Fibroblast of skin of right biceps (primary cell): ENCODE data around the gene TEPSIN.

Source experiments
- DNase-seq: peaks from one replicate; pipeline ENCODE4 v3.0.0-alpha.2; 2013

Gene TEPSIN

DNA sequence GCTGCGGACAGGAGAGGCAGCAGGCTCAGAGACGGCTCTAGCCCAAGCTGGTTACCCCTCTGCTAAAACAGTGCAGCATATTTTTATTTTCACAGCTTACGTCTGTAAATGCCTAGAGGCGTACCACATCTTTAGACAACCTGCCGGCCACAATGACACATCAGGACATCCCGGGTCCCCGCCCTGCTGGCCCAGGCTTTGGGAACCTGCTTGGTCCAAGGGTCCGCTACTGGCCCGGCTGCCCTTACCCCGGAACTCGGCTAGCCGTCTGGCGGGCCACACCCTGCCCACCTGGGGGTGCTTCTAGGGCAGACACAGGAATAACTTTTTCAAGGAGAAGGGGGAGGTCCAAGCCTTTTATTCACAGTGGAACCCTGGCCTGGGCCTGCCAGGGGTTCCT lies 20.4 kb downstream of the TEPSIN start:
- DNase-seq, result no peak

DNA sequence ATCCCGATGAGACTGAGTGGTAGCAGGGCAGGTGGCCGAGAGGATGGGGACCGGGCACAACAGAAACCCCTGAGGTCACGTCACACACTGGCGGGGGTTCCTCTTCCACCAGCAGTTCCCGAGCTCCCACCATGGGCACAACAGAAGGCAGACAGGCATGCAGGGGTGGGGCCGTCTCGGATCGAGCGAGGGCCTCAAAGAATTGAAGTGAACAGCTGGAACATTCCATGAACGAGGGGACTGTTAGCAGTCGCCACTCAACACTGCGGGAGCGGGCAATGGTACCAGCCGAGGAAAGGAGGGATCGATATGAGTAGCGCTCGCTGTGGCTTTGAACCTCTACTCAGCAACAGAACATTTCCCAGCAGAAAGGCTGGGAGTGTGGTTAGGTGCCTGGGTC lies 21.4 kb downstream of the TEPSIN start:
- no peak for DNase-seq

DNA sequence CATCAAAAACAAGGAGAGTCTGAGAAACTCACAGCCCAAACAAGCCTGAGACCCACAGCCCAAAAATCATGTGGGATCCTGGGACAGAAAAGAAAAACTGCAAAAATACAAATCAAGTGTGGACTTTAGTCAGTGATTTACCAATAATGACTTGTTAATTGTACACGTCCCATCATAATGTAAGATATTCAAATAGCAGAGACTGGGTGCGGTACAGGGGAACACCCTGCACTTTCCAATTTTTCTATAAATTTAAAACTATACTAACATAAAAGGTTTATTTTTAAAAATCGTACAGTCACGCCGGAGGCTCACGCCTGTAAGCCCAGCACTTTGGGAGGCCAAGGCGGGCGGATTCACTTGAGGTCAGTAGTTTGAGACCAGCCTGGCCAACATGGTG lies 24.9 kb downstream of the TEPSIN start:
- DNase-seq, result no peak

DNA sequence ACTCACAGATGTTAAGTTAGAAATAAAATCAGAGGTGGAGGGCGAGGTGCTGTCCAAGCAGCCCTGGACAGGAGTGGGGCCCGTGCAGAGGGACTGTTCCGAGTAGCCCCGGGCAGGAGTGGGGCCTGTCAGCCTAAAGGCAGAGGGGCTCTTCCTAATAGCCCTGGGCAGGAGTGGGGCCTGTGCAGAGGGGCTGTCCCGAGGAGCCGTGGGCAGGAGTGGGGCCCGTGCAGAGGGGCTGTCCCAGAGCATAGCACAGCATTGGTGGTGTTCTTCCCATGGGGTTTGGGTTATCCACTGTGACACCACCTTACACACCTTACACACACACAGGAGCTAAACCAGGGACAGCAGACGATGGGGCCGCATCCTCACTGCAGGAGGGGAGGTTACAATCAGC lies 26.5 kb downstream of the TEPSIN start:
- DNase-seq, result no peak

DNA sequence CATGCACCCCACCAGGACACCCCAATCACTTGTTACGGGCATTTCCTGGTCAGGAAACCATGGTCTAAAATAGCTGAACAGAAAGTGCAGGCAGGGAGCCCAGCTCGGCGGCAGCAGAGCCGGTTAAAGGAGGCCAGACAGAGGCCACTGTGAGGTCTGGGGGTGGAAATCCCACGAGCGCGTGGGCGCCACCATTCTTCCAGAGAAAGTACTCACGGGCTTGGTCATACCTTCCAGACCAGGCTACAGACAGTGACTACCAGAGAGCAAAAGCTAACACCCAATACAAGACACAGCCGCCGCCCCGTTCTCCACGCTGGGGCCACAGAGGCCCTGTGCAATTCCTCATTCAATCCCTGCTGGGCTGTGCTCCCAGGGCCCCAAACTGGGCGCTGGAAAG lies 28.0 kb downstream of the TEPSIN start:
- DNase-seq, result no peak

DNA sequence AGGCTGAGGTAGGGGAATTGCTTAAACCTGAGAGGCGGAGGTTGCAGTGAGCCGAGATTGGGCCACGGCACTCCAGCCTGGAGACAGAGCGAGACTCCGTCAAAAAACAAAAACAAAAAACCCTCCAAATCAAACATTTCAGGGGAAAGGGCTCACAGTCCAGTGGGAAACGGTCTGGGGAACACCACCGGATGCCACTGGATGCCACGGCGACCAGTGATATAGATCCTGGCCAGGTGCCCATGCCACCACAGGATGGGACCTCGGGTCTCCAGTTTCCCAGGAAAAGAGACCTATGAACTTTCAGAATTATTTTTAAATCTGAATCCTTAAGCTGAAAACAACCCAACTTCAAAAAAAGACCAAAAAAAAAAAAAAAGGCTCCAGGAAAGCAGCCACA lies 28.4 kb downstream of the TEPSIN start:
- no peak for DNase-seq

DNA sequence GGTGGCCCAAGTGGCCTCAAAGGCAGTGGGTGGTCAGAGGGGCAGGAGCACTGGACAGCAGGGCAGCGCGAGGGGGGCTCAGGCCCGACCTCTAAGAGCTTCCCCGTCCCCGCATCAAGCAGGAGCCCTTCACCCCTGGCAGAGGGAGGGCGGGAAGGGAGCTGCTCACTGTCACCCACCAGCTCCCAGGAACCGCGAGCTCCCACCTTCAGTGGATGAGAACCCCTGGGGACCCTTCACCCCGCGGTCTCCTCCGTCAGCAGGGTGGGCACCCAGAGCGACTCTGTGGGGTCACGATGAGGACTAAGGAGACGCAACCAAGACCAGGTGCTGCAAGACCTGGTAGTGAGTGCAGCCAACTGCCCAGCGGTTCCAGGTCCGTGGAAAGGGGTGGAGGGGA lies 29.7 kb downstream of the TEPSIN start:
- DNase-seq, result no peak

DNA sequence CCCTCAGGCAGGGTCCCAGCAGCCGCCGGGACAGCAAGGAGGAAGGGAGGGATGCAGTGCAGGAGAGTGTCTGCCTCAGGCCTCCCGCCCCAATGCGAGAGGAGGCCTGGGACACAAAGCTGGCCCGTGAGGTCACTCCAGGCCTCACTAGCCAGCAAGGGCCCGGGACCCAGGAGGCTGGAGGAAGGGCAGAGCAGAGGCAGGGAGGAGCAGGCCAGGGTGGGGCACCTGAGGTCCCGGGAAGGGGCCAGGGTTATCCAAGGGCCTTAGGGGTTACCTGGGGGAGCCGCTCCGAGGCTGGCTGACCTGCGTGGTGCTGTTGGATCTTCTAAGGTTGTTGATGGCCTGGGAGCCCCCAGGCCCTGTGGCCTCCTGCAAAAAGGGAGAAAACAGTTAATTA lies 30.2 kb downstream of the TEPSIN start:
- DNase-seq, result no peak

DNA sequence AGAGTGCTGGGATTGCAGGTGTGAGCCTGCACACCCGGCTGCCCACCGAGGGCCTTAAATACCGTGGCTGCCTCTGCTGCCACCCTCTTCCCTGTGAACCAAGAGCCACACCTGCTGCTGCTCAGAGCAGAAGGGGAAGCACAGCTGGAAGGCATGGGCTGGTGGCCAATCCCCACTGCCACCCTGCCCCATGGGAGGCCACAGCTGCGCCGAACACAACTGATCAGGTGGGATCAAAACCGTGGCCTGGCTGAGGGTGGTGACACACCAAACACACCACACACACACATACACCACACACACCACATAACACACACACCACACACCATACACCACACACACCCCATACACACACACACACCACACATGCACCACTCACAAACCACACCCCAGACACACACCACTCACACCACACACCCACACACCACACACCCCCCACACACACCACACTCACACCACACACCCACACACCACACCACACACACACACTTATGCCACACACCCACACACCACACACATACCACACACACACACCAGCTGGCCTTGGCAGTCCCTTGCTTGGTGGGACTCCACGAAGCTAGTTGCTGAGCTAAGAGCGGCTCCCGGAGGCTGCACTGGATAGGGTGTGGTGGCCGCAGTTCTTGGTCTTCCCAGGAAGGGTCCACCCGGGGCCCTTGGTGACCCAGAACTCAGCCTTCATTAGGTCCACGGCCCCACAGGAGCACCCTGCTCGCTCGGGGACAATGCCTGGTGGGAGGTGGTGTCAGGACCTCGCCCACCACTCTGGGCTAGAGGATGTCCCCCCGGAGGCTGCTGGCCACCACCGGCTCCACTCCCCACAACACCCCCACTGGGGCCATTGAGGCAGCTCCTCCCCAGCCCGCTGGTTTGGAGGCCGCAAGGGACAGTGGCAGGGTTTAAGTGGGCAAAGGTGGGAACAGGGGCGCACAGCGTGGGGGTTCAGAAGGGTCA lies 31.0 kb downstream of the TEPSIN start:
- no peak for DNase-seq

DNA sequence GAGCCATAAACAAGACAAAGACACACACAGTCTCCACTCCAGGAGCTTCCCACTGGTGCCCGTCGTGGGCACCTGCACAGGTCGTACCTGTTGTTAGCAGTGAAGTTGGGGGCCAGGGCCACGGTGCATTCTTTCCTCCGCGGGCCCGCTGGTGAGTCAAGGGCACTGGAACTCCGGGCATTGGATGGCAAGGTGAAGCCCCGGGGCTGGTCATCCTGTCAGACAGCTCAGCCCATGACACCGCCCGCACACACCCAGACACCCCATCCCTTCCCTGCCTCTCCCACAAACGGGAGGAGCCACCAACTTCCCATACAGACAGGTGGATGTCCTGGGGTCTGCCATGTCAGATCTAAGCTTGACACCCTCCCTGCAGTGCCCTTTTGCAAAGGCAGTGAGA lies 32.2 kb downstream of the TEPSIN start:
- DNase-seq, result no peak

DNA sequence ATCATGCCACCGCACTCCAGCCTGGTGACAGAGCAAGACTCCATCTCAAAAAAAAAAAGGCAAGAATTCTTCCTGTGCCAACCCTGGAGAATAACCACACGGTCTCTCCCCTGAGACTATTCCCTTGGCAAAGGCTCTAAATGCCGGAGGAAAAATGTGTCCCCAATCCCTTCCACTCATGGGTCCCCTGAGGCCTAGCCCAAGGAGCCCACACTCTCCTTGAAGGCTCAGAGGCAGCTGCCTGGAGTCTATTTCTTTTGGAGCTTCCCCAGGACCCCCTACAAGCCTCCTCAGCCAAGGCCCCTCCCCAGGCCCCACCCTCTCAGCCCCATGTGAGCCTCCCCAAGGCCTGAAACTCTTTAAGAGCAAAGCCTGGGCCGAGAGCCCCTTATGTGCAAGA lies 32.7 kb downstream of the TEPSIN start:
- no peak for DNase-seq

DNA sequence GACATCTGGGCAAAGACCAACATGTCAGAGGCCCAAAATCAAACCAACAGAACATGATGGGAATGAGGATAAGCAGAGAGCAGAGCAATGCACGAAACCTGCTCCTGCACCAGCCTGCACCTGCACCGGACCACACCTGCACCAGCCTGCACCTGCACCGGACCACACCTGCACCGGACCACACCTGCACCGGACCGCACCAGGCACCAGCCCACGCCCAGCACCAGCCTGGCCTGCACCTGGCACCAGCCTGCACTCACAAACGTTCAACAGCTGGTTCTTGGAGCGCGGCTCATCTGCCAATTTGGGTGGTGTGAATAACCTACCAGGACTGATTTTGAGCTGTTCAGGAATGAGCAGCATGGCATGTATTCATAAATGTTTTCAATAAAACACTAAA lies 34.3 kb downstream of the TEPSIN start:
- DNase-seq, result no peak

DNA sequence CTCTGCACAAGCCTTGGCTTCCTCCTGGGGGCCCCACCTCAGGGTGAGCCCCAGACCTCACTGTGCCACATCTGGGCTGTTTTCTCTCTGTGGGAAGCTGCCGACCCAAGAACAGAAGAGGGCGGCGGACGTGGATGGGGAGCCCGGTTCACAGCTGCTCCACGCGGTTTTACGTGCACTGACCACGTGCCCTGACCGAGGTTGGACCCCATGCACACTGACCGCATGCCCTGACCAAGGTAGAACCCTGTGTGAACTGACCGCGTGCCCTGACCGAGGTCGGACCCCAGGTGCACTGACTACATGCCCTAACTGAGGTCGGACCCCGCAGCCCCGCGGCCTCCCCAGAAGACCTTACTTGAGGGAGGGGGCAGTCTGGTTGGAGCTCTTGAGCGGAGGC lies 35.7 kb downstream of the TEPSIN start:
- no peak for DNase-seq

DNA sequence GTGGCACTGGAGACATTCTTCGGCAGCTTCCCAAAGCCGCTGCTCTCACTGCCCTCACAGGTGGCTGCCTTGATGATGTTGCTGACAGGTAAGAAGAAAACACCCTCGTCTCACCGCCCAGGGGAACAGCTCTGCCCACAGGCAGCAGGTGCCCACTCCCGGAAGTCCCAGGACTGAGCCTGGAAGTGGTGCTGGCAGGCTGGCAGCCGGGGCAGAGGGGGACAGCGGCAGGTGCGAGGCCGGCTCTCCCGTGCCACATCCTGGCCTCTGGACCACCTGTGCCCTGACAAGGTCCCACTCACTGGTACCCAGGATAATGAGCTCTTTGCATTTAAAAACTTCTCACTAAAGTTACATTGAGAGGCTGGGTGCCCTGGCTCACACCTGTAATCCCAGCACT lies 36.5 kb downstream of the TEPSIN start:
- no peak for DNase-seq

DNA sequence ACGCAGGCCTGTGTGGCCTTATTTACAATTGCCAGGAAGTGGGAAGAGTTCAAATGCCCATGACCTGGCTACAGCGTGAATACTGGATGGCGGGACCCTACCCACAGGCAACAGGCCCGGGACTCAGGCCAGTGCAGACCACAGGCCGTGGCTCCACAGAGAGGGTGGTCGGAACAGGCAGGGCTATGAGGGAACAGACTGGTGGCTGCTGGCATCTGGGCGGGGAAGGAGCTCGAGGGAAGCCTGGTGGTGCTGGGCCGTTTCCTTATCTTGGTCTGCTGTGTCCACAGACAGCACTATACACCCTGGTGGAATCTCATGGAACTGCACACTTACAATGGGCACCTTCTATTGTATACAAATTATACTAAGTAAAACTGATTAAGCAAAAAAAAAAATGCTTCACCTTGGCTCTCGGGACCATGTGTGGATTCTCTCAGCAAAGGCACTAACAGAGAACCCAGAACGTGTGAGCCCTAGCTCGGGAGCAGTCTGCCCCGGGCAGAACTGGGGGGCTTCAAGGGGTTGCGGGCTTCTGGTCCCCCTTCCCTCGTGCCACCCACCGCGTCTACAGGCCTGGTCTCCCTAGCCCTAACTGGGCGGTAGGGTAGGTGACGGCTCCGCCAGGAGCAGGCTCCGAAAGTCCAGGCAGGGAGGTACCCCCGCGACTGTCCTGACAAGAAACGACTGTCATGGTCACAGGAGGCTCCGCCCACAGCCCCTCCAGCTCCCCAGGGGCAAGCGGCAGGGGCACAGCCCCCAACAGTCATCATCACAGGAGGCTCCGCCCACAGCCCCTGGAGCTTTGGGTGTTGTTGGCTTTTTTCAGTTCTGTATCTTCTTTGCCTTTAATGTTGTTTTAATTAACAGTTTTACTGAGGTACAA lies 37.9 kb downstream of the TEPSIN start:
- DNase-seq, result peak; percentile 38

DNA sequence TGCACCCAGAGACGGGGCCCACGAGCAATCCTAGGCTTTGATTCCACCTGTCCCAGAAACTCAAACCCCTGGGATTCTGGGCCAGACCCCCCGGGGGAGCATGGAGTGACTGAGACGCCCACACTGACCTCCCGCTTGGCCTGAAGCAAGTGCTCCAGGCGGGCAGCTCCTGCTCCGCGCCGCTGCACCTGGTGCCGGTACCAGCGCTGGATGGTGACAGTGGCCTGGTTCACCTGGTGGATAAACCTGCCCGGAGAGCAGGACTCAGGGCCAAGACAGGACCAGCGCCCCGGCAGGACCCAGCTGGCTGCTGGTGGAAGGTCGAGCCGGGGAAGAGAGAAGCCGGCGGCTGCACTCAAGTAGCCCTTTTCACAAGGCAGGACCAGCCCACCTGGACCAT lies 38.7 kb downstream of the TEPSIN start:
- DNase-seq, result no peak

DNA sequence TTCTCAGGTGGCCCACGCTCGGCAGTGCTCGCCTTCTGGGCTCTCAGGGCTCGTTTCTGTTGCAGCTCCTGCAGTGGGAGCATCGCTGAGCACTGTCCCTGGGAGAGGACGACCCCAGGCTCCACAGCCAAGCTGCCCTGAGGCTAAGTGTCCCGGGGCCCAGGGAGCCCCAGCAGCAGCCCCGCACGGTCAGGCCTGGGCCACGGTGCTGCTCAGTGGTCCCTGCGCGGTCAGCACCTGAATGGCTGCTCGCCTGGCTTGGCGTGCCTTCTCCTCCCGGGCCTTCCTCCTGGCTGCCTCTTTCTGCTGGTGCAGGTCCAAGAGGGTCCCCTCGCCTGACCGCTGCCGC lies 39.4 kb downstream of the TEPSIN start:
- DNase-seq, result no peak

DNA sequence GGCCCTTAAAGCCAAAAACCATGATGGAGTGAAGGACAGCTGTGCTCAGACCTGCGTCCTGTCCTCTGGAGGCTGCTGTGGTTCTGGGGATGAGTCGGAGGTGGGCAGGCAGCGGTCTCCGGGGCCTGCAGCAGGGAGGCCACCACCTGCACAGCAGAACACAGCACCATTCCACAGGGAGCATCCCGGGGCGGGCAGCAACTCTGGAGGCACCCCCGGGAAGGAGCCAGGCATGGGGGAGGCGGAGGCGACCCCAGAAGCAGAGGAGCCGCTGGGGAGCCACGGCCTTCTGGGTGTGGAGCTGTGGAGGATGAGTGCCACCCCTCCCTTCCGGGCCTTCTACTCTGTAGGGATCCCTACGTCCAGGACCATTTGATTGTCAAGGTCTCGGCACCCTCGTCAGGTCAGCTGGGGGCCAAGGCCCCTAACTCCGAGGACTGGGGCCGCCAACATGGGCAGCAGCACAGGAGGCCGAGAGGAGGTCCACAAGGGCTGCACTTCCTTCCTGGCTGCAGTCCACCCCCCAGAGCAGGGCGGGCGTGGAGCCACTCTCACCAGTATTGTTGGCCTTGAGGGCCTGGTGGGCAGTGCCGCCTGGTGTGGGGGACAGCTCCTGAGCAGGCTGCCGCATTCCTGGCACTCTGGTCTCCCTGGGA lies 39.9 kb downstream of the TEPSIN start:
- DNase-seq, result no peak

DNA sequence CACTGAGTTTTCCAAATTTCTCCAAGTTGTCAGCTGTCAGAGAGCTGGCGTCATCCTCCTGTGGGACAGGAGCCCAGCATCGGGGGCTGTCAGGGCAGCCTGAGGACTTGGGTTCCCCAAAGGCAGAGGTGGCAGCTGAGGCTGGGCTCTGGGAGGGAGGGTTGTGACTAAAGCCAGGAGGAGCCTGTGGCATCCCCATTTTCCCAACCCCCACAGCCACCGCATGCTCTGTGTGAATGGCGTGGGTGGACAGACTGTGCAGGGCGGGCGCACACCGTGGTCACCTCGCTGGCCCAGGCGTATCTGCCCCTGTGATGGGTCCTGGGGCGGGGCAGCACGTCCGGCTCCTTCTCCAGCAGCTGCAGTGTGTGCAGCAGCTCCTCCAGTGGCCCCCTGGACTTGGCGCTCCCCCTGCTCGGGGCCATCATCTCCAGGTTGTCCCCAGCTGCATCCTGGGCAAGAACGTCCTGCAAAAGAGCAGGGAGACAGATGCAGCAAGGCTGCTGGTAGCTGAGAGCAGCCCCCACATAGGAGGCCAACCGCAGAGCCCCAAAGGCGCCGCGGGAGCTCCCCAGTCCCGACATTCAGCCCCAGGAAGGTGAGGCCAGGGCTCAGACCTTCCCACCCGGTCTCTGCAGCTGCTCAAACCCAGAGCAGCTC lies 40.9 kb downstream of the TEPSIN start:
- DNase-seq, result no peak

DNA sequence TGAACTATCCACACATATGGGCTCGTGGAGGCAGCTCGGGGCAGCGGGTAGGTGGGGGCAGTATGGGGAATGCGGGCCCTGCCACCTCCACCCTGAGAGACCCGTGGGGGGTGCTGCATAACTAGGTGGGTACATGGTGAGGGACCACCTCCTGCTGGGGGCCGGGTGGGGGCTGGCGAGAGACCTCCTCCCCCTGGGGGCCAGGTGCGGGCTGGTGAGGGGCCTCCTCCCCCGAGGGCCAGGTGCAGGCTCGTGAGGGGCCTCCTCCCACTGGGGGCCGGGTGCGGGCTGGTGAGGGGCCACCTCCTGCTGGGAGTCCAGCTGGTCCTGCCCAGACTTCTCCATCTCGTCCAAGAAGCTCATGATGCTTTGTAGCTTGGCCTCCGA lies 41.5 kb downstream of the TEPSIN start:
- DNase-seq, result no peak

DNA sequence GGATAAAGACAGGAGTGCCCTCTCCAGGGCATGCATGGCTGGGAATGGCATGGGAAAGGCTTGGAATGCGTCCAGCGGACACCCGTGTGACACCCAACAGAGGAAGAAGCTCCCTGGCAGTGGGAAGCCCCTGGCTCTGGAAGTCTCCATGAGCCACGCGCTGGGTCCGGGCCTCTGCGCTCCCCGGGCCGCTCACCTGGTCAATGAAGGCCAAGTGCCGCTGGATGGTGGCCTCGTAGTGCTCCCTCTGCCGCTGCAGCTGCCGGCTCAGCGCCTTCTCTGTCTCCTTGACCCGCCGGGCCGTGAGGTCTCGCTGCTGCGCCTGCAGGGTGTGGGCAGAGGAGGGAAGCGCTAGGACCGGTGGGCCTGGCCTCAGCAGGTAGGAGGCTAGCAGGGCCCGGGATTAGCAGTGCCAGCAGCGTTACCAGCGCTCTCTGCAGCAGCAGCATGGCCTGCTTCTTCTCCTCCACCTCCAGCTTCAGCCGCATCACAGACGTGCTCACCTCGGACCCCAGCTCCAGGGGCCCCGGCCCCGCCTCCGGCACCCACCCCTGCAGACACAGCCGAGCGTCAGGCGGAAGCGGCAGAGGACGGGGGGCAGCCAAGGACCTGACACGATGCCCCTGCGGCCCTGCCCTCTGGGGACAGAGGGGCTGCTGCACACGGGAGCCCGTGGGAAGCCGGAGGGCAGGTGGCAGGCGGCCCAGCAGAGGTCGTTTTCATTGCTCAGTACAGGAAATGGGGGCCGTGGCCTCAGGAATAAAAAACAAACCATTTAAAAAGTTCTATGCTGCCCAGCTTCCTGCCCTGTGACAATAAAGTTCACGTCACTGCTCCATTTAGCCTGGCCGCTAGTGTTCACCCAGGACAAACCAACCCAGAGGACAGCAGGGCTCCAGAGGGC lies 42.1 kb downstream of the TEPSIN start:
- no peak for DNase-seq

DNA sequence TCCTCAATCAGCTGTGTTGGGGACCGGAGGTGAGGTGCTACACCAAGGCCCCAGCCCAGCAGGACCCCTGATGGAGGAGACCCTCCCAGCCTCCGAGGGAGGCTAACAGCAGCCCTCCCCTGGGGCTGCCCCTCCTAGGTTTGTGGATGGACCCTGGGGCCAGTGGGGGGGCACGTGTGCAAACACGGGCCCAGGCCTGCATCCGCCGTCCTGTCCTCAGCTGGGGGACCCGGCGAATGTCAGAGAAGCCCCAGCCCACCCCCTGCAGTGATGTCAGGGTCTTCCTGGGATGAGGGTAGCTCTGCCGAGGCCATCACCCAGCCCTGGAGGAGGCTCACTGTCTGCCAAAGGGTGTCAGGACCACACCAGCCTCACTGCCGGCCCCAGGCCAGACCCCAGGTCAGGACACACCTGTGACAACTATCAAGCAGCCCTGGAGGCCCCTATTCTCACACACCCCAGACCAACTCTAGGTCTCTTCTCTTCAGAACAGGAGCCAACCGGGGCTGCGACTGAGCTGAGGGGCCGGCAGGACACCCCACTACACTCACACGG lies 42.8 kb downstream of the TEPSIN start:
- no peak for DNase-seq
